GM23338 (cell line): ENCODE data around the gene SEC11A. TPM values are rescaled to one million over a fixed set of nuclear protein-coding genes. Genes with fewer than 3 reads are reported as not detected.

Experiments
- ATAC-seq: fragments of 200-7000 bp; cut with Tn5 transposase; 3 replicates; pipeline ENCODE4 v1.9.1; 2020
- DNase-seq: peaks from one replicate; pipeline ENCODE4 v3.0.0-alpha.2; 2015; ENCODE audit warnings: low spot score
- H2AFZ ChIP-seq: fragments of 200-600 bp; sonication (generic); 2 replicates; pipeline ENCODE4 v1.8.0; 2016; ENCODE audit warnings: antibody characterized with exemption, mild to moderate bottlenecking, moderate library complexity
- H3F3A ChIP-seq: fragments of 200-600 bp; sonication (generic); replicated peaks from 2 replicates; pipeline ENCODE4 v1.8.0; 2017; ENCODE audit warnings: antibody characterized with exemption, mixed run types, low read depth
- H3K27ac ChIP-seq: fragments of 200-600 bp; sonication (generic); 2 replicates; pipeline ENCODE4 v1.6.1; 2016; ENCODE audit warnings: low read depth
- H3K27me3 ChIP-seq: fragments of 200-600 bp; sonication (generic); 2 replicates; pipeline ENCODE4 v1.8.0; 2016; ENCODE audit warnings: mild to moderate bottlenecking, mixed run types, moderate library complexity; ENCODE audit not compliant: insufficient read depth
- H3K36me3 ChIP-seq: fragments of 200-600 bp; sonication (generic); 2 replicates; pipeline ENCODE4 v1.8.0; 2016; ENCODE audit warnings: mild to moderate bottlenecking; ENCODE audit not compliant: insufficient read depth
- H3K4me1 ChIP-seq: fragments of 200-600 bp; sonication (generic); 2 replicates; pipeline ENCODE4 v1.8.0; 2016; ENCODE audit warnings: mild to moderate bottlenecking, moderate library complexity; ENCODE audit not compliant: insufficient read depth
- H3K4me2 ChIP-seq: fragments of 200-600 bp; sonication (generic); 2 replicates; pipeline ENCODE4 v1.7.1; 2017; ENCODE audit warnings: mixed run types
- H3K4me3 ChIP-seq: fragments of 200-600 bp; sonication (generic); 2 replicates; pipeline ENCODE4 v1.6.1; 2016; ENCODE audit warnings: mixed run types
- H3K79me2 ChIP-seq: fragments of 200-600 bp; sonication (generic); replicated peaks from 2 replicates; pipeline ENCODE4 v1.8.0; 2017; ENCODE audit warnings: mild to moderate bottlenecking; ENCODE audit not compliant: insufficient read depth
- H3K9me2 ChIP-seq: fragments of 200-600 bp; sonication (generic); 2 replicates; pipeline ENCODE4 v1.8.0; 2017; ENCODE audit not compliant: insufficient read depth
- H4K20me1 ChIP-seq: fragments of 200-600 bp; sonication (generic); replicated peaks from 2 replicates; pipeline ENCODE4 v1.8.0; 2017; ENCODE audit warnings: mild to moderate bottlenecking; ENCODE audit not compliant: insufficient read depth
- H3K27ac Mint-ChIP-seq: 2 replicates; pipeline ENCODE4 v1.8.0; 2020; ENCODE audit warnings: inconsistent platforms, mild to moderate bottlenecking, moderate library complexity, mixed read lengths
- H3K27me3 Mint-ChIP-seq: 3 replicates; pipeline ENCODE4 v1.8.0; 2022; ENCODE audit warnings: low read depth, mild to moderate bottlenecking, moderate library complexity, mixed read lengths, inconsistent platforms; ENCODE audit not compliant: insufficient read depth, poor library complexity
- H3K36me3 Mint-ChIP-seq: 3 replicates; pipeline ENCODE4 v1.8.0; 2021; ENCODE audit warnings: low read depth, mild to moderate bottlenecking, inconsistent platforms, moderate library complexity, mixed read lengths
- H3K4me1 Mint-ChIP-seq: 3 replicates; pipeline ENCODE4 v1.8.0; 2020; ENCODE audit warnings: mild to moderate bottlenecking, inconsistent platforms, mixed read lengths
- H3K4me3 Mint-ChIP-seq: 3 replicates; pipeline ENCODE4 v1.8.0; 2021; ENCODE audit warnings: moderate library complexity, mild to moderate bottlenecking, inconsistent platforms, mixed read lengths
- H3K9me3 Mint-ChIP-seq: 3 replicates; pipeline ENCODE4 v1.8.0; 2020; ENCODE audit warnings: moderate library complexity, mild to moderate bottlenecking, inconsistent platforms, mixed read lengths
- CREB1 ChIP-seq: fragments of 250-450 bp; sonication (Bioruptor Pico); IDR thresholded peaks from 2 replicates; pipeline ENCODE4 v1.5.0; 2020; ENCODE audit warnings: low read depth, mild to moderate bottlenecking, moderate library complexity
- CTCF ChIP-seq, 2 experiments: fragments of 200-600 bp in 1 of 2; sonication (generic) in 1 of 2; conservative IDR thresholded peaks; 2 replicates each; pipeline versions ENCODE4 v1.5.1 to v1.6.1; 2016 to 2017; ENCODE audit warnings: antibody characterized with exemption in 2 of 2, low read depth in 2 of 2, mild to moderate bottlenecking in 2 of 2, moderate library complexity in 1 of 2
- ETS1 ChIP-seq: IDR thresholded peaks from 2 replicates; pipeline ENCODE4 v1.6.1; 2016; ENCODE audit warnings: antibody characterized with exemption
- EZH2 ChIP-seq: fragments of 200-600 bp; sonication (generic); IDR thresholded peaks from one replicate; pipeline ENCODE4 v1.8.0; 2017; ENCODE audit warnings: antibody characterized with exemption, mild to moderate bottlenecking, low read depth; ENCODE audit not compliant: unreplicated experiment
- EZH2phosphoT487 ChIP-seq: fragments of 200-600 bp; sonication (generic); IDR thresholded peaks from one replicate; pipeline ENCODE4 v1.8.1; 2018; ENCODE audit warnings: antibody characterized with exemption; ENCODE audit not compliant: unreplicated experiment
- JUNB ChIP-seq: IDR thresholded peaks from one replicate; pipeline ENCODE4 v1.6.1; 2016; ENCODE audit warnings: antibody characterized with exemption; ENCODE audit not compliant: unreplicated experiment
- NANOG ChIP-seq: IDR thresholded peaks from 2 replicates; pipeline ENCODE4 v1.6.1; 2016; ENCODE audit warnings: antibody characterized with exemption, borderline replicate concordance
- POLR2AphosphoS5 ChIP-seq: IDR thresholded peaks from 2 replicates; pipeline ENCODE4 v1.6.1; 2016; ENCODE audit warnings: antibody characterized with exemption, low read depth
- REST ChIP-seq: IDR thresholded peaks from one replicate; pipeline ENCODE4 v1.6.1; 2018; ENCODE audit warnings: antibody characterized with exemption; ENCODE audit not compliant: unreplicated experiment
- STAT1 ChIP-seq: IDR thresholded peaks from one replicate; pipeline ENCODE4 v1.6.1; 2016; ENCODE audit warnings: antibody characterized with exemption; ENCODE audit not compliant: unreplicated experiment
- ZNF114 ChIP-seq: fragments of 250-450 bp; sonication (Bioruptor Pico); IDR thresholded peaks from 2 replicates; pipeline ENCODE4 v1.5.0; 2020; ENCODE audit warnings: mild to moderate bottlenecking, moderate library complexity
- ZNF331 ChIP-seq: fragments of 250-450 bp; sonication (Bioruptor Pico); IDR thresholded peaks from 2 replicates; pipeline ENCODE4 v1.5.0; 2020; ENCODE audit warnings: low read depth, mild to moderate bottlenecking, moderate library complexity
- ZNF462 ChIP-seq: fragments of 250-450 bp; sonication (Bioruptor Pico); IDR thresholded peaks from 2 replicates; pipeline ENCODE4 v1.5.0; 2020; ENCODE audit warnings: mild to moderate bottlenecking, moderate library complexity
- polyA plus RNA-seq: library from polyadenylated mRNA; unstranded; fragments of >200 nt; fragmentation: Nextera tagmentation; extraction: Ambion mirVana; gene quantifications from 2 replicates; pipeline ENCODE4 v1.2.1, GENCODE V29; 2016
- total RNA-seq: library from RNA; depleted of rRNA; stranded (reverse); fragments of >200 nt; shearing (Covaris generic); gene quantifications from 2 replicates; pipeline ENCODE4 v1.2.3, GENCODE V29; 2014

The SEC11A gene
- total and polyA plus RNA-seq, 2 experiments from 2014 or later = 191 to 257 TPM

- Histone ChIP-seq H3K36me3 (peaks cover 45% of the 10 kb centered on the region), H3K27ac (no peak overlapping the region), H2AFZ (no peak overlapping the region), H3F3A (0 out of 2 replicates have a peak, but pooled peaks cover 2% of the 10 kb centered on the region), H3K9me2 (no peaks in the 10 kb centered on the region), H3K4me2 (no peak overlapping the region), H3K79me2 (no peaks in the 10 kb centered on the region), H4K20me1 (0 out of 2 replicates have a peak, but pooled peaks cover 7% of the 10 kb centered on the region), H3K4me3 (no peak overlapping the region), H3K27me3 (no peaks in the 10 kb centered on the region), H3K4me1 (no peaks in the 10 kb centered on the region)
- TF ChIP-seq POLR2AphosphoS5 (no peak), CREB1 (CRISPR knock-in tag) (no peak), JUNB (no peak), STAT1 (no peak), CTCF (conservative IDR thresholded peaks at IDR 0.05; ENCODE audit: low read depth in 2 of 2) (no peak), ETS1 (no peak), ZNF114 (no peak), REST (no peak), ZNF331 (no peak), EZH2phosphoT487 (no peak), EZH2 (no peak), NANOG (no peak), ZNF462 (no peak)
- H3K27ac Mint-ChIP-seq = no peak overlapping the region
- H3K4me3 Mint-ChIP-seq = no peak overlapping the region
- DNase-seq = no peak
- no peaks in the 10 kb centered on the region for H3K27me3 Mint-ChIP-seq
- H3K36me3 Mint-ChIP-seq = peaks cover 81% of the 10 kb centered on the region
- no peaks in the 10 kb centered on the region for H3K4me1 Mint-ChIP-seq
- no peak for ATAC-seq
- H3K9me3 Mint-ChIP-seq = no peaks in the 10 kb centered on the region
These were observed 70.4 kb downstream of the SEC11A start for GRCh38 chr15:84645496-84645895.
